Measurements from ENCODE around the gene HYAL2.

DNA sequence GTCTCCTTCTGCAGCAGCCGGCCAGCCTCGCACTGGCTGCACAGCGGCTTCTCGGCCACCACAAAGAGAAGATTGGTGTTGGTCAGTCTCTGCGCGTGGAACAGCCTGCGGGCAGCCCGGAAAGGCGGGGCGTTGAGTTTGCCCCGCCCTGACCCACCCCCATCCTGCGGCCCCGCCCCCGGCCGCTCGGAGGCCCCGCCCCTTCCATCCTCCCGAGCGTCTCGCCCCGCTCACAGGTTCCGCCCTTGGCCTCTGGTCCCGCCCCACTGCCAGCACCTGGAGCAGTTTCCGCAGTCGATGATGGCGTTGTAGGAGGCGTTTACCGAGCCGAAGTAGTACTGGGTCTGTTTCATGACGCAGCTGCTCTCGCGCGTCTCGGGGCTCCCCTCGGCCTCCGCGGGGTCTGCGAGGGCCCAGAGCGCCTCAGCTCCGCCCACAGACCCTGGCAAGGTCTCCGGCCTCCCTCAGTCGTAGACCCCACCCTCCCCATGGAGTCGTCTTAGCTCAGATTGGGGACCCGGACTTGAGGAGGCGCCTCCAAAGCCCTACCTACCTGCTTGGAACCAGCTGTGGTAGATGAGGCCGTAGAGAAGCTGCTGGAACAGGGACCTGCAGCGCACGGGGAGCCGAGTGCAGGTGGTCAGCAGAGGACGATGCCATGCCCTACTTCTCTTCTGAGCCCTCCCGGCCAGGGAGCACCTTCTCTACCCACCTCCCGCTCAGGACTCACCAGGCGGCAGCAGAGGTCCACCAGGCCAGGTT lies 42.7 kb upstream of the HYAL2 start:
- TF ChIP-seq CTCF (IDR thresholded peaks at IDR 0.05; ENCODE audit: low read depth, low read length) (no peak), MYC (IDR thresholded peaks at IDR 0.05; ENCODE audit: low read depth, low read length) (no peak), POLR2A (IDR thresholded peaks at IDR 0.05; ENCODE audit: extremely low read depth, insufficient read length) (no peak)

Data from NB4 (cell line).